Measurements from ENCODE around the gene FGFRL1. TPM values are rescaled to one million over a fixed set of nuclear protein-coding genes. Genes with fewer than 3 reads are reported as not detected.

FGFRL1 gene
- total and polyA plus RNA-seq, 10 donors = 1.4 to 20.6 (median 9.5) TPM

DNA sequence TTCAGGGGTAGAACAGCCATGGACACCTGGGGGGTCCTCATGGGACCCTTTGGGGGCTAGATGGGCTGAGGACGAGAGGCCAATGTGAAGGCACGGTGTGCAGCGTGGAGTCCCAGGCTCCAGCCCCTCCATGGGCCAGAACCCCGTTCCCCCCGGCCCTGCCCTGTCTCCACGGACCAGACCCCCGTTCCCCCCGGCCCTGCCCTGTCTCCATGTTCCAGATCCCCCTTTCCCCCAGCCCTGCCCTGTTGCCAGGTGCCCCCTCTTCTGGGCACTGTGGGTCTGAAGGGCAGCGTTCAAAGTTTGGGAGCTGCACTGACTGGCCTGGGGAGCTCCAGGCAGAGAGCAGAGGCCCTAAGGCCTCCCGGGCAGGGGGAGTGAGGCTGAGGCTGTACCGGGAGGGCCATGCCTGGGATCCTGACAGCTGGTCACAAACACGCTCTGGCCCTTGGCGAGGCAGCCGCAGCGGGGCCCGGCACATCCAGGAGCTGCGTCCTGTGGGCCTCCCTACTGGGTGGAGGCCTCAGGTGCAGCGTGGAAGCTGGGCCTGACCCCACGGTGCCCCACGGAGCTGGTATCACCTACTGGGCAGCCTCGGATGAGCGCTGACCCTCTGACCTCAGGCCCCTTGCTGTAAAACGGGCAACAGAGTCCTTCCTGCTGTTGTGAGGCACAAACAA lies 46.9 kb upstream of the FGFRL1 start:
- 90 to 97% (median 95%) methylated on average over 11 to 23 of the region's 23 CpGs for WGBS, 5 donors
- DNase-seq = no peak
- no peaks in the 10 kb centered on the region for H3K9me3 ChIP-seq
- H3K4me1 ChIP-seq = peaks cover 0 to 17% (median 11%) of the 10 kb centered on the region in 6 donors
- H3K4me3 ChIP-seq = no peak overlapping the region
- peaks cover 0 to 81% (median 58%) of the 10 kb centered on the region in 6 donors for H3K36me3 ChIP-seq
- TF ChIP-seq POLR2AphosphoS5 (IDR thresholded peaks at IDR 0.05) (no peak), POLR2A (IDR thresholded peaks at IDR 0.05) (no peak)
- TF ChIP-seq, protein P1, sequence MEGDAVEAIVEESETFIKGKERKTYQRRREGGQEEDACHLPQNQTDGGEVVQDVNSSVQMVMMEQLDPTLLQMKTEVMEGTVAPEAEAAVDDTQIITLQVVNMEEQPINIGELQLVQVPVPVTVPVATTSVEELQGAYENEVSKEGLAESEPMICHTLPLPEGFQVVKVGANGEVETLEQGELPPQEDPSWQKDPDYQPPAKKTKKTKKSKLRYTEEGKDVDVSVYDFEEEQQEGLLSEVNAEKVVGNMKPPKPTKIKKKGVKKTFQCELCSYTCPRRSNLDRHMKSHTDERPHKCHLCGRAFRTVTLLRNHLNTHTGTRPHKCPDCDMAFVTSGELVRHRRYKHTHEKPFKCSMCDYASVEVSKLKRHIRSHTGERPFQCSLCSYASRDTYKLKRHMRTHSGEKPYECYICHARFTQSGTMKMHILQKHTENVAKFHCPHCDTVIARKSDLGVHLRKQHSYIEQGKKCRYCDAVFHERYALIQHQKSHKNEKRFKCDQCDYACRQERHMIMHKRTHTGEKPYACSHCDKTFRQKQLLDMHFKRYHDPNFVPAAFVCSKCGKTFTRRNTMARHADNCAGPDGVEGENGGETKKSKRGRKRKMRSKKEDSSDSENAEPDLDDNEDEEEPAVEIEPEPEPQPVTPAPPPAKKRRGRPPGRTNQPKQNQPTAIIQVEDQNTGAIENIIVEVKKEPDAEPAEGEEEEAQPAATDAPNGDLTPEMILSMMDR (IDR thresholded peaks at IDR 0.05 in 8 of 11, conservative IDR thresholded peaks at IDR 0.05 in 3 of 11) = no peak
- no peak overlapping the region for H3K27ac ChIP-seq
- H3K27me3 ChIP-seq (replicated peaks in 1 of 7) = peaks cover 0 to 13% (median 0%) of the 10 kb centered on the region in 7 donors
- intact Hi-C loops (cut with DNase I; ENCODE audit: low total_unique reads) = no loop called here

DNA sequence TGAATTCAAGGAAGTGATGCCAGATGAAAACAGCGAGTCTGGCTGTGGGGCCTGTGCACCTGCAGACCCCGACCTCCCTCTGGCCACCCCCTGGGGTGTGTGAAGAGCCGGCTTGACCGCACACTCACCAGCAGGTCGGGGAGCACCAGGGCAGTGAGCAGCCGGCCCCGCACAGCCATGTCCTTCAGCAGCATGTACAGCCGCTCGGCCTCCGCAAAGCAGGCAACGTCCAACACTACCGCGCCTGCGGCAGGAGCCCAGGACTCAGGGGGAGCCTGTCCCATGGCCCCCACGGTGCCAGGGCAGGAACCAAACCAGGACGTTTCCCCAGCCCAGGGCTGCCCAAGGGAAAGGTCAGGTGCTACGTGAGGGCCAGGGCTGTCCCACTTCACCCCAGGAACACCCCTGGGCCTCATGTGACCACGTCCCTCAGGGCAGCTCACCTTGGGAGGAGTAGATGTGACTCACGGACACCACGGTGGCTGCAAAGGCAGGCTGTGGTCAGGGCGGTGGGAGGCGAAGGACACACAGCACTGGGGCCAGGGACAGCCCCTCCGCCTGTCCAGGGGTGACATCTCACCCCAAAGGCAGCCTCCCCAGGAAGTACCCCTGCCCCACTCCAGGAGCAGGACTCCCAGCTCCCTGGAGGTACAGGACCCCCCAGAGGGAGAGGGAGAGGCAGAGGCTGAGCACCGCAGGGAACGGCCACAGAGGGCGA lies 46.2 kb upstream of the FGFRL1 start:
- peaks cover 0 to 24% (median 15%) of the 10 kb centered on the region in 6 donors for H3K4me1 ChIP-seq
- H3K4me3 ChIP-seq = no peak overlapping the region
- 77 to 94% (median 89%) methylated on average over 8 to 26 of the region's 26 CpGs for whole genome bisulfite sequencing, 5 donors
- peaks cover 0 to 13% (median 0%) of the 10 kb centered on the region in 7 donors for H3K27me3 ChIP-seq (replicated peaks in 1 of 7)
- TF ChIP-seq, protein P1 (IDR thresholded peaks at IDR 0.05 in 8 of 11, conservative IDR thresholded peaks at IDR 0.05 in 3 of 11) = no peak
- TF ChIP-seq POLR2A (IDR thresholded peaks at IDR 0.05) (no peak), POLR2AphosphoS5 (IDR thresholded peaks at IDR 0.05) (peak in 1 of 3 donors; percentile 13)
- DNase-seq = peak; percentile 72
- no peaks in the 10 kb centered on the region for H3K9me3 ChIP-seq
- peaks cover 0 to 73% (median 54%) of the 10 kb centered on the region in 6 donors for H3K36me3 ChIP-seq
- intact Hi-C loops (cut with DNase I; ENCODE audit: low total_unique reads) = no loop called here
- no peak overlapping the region for H3K27ac ChIP-seq

DNA sequence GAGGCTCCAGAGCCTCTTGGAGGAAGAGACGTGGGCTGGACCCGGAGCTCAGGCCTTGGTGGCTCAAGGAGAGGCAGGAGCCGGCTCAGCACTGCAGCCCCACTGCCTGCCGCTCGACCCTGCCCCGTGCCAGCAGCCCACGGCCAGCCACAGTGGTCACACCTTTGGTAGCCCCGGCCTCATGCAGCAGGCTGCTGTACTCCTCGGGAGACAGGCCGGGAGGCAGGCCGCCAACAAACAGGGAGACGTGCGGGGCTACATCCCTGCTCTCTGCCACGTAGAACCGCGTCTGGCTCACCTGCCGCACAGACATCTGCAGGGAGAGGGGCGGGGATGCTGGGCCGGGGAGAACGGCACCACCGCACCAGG lies 45.7 kb upstream of the FGFRL1 start:
- DNase-seq = peak; percentile 68
- WGBS, 5 donors = 91 to 97% (median 95%) methylated on average over 11 to 21 of the region's 21 CpGs

DNA sequence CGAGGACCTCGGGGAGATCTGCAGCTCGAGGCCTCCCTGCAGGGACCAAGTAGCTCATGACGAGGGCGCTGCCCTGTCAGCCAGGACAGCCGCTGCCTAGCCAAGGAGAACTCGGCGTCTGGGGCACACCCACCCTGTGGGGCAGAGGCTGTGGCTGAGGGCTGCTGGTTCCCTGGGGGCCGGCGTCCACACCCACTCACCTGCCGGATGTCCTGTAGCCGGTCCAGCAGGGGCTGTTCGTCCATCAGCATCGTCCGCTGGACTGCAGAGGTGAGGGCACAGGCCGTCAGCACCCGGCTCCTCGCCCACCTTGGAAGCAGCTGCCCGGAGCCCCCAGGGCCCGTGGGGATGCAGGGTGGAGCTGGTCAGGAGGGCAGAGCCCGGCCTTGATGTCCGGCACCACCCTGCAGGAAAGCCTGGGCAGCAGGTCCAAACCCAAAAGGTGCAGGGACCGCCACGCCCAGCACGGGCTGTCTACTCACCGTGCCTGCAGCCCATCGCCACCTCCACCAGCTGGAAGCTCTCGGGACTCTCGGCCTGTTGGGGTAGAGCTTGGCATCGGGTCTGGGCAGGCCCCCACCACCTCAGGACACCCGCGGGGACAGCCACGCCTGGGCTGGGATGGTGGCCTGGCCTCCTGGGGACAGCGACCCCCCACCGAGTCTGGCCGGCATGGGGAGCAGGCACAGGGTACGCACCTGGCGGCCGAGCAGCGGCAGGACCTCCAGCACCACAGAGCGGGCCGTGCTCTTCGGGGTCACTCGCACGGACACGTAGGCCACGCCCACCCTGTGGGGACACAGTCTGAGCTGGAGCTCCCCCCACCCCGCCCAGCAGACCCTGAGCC lies 44.9 kb upstream of the FGFRL1 start:
- intact Hi-C loops (cut with DNase I; ENCODE audit: low total_unique reads) = no loop called here
- Histone ChIP-seq H3K27ac (no peak overlapping the region), H3K4me1 (peaks cover under 1 to 37% (median 26%) of the 10 kb centered on the region in 6 donors), H3K4me3 (no peak overlapping the region), H3K36me3 (peaks cover 0 to 61% (median 45%) of the 10 kb centered on the region in 6 donors), H3K9me3 (no peaks in the 10 kb centered on the region), H3K27me3 (replicated peaks in 1 of 7) (peaks cover 0 to 13% (median 0%) of the 10 kb centered on the region in 7 donors)
- TF ChIP-seq POLR2A (IDR thresholded peaks at IDR 0.05) (no peak), POLR2AphosphoS5 (IDR thresholded peaks at IDR 0.05) (peak in 1 of 3 donors; percentile 44)
- WGBS, 5 donors = 81 to 91% (median 91%) methylated on average over 14 to 48 of the region's 48 CpGs
- peak; percentile 75 for DNase-seq

More for the DNA sequence above, 45.7 kb upstream of the FGFRL1 start:
- Histone ChIP-seq H3K9me3 (no peaks in the 10 kb centered on the region), H3K27ac (no peak overlapping the region), H3K4me3 (no peak overlapping the region), H3K4me1 (peaks cover 0 to 29% (median 18%) of the 10 kb centered on the region in 6 donors), H3K27me3 (replicated peaks in 1 of 7) (peaks cover 0 to 13% (median 0%) of the 10 kb centered on the region in 7 donors), H3K36me3 (peaks cover 0 to 68% (median 48%) of the 10 kb centered on the region in 6 donors)
- TF ChIP-seq POLR2A (IDR thresholded peaks at IDR 0.05) = no peak
- peak in 1 of 3 donors; percentile 12 for TF ChIP-seq POLR2AphosphoS5 (IDR thresholded peaks at IDR 0.05)
- intact Hi-C loops (cut with DNase I; ENCODE audit: low total_unique reads) = no loop called here

Data from spleen (tissue), 11 donors.